ENCODE measurements around the gene MAGI2. TPM values are rescaled to one million over a fixed set of nuclear protein-coding genes. Genes with fewer than 3 reads are reported as not detected.
A peak's percentile ranks its signal among the peaks of the same experiment; 100 is the strongest.
"Not testable (repeated sequence)": the region's sequence is repeated elsewhere in the genome, so short reads cannot be mapped to it uniquely, and the experiment has no call there.

MAGI2 gene
- polyA plus RNA-seq, 10 donors: 3.9 to 8.2 (median 5.2) TPM

- DNase-seq: no peak
Measured at GRCh38 chr7:78367280-78367773, 1086.1 kb downstream of the MAGI2 start.

DNA sequence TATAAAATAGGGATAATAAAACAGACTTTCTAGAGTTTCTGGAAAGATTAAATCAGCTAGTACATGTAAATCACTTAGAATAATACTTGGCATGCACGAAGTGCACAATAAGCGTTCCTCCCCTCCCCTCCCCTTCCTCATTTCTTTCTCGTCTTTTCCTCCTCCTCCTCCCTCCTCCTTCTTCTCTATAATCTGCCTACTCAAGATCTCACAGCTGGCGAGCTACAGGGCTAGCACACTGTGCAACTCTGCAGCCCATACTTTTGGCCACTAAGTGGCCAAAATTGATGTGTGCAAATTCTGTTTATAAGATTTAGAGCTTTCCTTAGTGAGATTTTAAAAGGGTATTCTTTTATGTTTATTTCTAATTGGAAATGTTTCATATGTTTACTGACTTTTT lies 1089.6 kb downstream of the MAGI2 start:
- no peak for DNase-seq

- no peak for DNase-seq
Measured at GRCh38 chr7:78359836-78360235, 1093.6 kb downstream of the MAGI2 start.

GRCh38 chr7:78357709-78358108 lies 1095.8 kb downstream of the MAGI2 start:
- DNase-seq: no peak

DNA sequence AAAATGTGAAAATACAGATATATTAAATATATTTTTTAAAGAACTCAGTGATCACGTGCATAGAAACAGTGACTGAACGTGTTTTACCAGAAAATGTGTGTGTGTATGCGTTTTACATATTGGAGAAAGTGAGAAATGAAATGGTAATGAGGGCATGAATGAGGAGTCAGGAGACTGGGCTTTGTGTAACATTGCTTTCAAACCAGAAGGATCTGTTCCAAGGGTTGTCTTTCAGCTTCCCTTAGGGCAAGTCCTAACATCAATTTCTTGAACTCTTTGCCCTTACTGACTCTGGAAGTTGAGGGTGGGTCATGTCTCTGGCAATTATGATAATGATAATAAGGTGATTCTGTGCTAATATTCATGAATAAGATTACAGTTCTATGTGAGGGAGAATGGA lies 1097.6 kb downstream of the MAGI2 start:
- no peak for DNase-seq

- DNase-seq: no peak
Measured at GRCh38 chr7:78350926-78351325, 1102.5 kb downstream of the MAGI2 start.

DNA sequence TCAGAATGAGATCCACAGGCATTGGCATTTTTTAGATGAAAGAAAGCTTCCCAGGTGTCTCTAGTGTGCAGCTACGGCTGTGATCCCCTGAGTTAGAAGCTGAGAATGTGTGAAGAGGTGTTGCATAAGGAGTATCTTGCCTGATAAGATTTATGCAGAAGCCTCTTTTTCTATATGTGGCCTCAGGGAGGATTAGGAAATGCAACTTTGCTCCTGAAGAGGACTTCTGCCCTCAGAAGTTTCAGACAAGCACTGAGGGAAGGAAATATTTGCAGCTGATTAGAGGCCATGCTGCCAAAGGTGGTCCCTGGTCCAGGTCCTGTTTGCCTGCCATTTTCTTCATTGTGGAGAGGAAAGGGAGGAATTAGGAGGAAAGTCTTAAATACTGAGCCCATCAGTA lies 1103.1 kb downstream of the MAGI2 start:
- no peak for DNase-seq

- no peak for DNase-seq
Measured at GRCh38 chr7:78346827-78347226, 1106.6 kb downstream of the MAGI2 start.

- no peak for DNase-seq
Measured at GRCh38 chr7:78345979-78346378, 1107.5 kb downstream of the MAGI2 start.

DNA sequence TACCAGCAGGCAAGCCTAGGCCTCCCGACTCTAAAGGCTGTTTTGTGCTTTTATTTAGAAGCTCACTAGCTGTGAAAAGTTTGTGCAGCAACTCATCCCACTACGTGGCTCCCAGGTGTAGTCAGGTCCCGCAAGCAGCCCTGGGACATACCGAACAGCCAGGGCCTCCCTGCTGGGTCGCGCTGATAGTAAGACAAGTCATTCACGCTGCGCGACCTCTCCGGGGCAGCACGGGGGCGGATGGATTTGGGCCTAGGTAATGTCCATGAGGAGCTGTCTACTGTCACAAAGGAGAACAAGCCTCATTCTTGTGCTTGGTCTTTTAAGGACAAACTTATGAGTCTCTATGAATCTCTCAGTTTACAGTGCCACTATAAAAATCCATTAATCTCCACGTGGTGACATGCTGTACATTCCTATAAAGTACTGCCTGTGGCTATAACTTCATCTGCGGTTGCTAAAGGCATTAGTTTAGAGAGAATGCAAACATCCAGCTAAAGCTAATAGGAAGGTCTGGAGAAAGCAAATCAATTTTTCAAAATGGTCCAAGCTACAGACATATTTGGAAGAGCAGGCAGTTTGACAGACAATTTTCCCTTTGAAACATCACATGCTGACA lies 1108.1 kb downstream of the MAGI2 start:
- no peak for DNase-seq

GRCh38 chr7:78334426-78334825 lies 1119.0 kb downstream of the MAGI2 start:
- DNase-seq: no peak

GRCh38 chr7:78333530-78334425 lies 1119.7 kb downstream of the MAGI2 start:
- DNase-seq: no peak

DNA sequence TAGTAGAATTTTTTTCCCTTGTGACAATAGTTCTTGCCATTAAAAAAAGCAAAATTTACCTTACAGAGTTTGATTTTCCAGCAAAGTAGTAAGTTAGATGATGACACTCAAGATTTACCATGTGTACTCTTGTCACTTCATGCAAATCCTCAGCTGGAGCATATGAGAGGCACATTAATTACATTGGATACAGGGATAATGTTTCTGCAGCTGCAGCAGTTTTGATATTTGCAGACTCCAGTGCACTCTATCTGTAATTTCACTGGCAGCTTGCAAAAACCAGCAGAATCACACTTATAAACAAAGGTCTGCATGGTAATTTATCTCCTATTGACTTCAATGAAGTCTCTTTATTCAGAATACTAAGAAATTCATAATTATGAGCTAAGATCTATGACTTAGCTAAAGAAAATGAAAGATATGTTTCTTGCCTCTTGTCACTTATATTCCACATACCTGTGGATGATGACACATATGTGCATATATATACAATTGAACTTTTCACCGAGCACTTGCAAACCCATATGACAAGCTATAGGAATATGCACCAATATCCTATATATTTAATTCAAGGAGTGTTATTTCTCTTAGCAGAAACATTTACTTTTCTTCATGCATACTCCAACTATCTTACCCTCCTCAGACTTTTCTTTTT lies 1124.3 kb downstream of the MAGI2 start:
- peak in 1 of 3 donors; percentile 50 for DNase-seq

DNA sequence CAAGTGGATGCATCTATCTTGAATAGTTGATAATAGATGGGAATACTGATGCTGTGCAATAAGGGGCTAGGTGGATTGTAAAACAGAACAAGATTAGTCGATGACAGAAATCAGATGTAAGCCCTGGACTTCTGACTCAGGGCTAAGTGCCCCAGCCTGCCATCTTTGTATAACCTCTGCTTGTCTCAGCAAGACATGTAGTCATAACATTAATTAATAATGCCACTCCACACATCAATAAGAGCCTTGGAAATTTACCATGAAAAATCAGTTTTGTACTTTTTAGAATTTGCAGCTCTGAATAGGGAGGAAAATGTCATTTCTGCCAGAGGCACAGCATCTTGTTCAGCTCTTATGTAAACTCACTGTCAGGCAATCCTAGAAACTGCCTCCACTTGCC lies 1125.7 kb downstream of the MAGI2 start:
- no peak for DNase-seq

DNA sequence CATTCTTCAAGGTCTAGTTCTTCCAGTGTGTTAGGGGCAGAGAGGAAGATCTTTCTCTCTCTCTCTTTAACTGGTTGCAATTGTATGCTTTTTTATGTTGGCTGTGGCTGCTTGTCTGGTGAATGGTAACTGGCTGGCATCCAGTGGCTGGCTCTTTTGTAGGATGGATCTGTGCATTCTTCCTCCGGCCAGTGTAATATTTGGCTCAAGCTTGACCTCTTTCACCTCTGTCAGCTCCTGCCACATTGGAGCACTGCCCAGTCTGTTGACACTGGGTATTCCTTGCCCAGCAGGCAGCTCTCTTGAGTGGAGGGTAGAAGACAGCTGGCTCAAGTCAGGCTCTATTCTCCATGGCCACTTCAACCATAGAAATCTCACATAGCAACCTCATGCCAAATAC lies 1126.6 kb downstream of the MAGI2 start:
- DNase-seq: peak; percentile 27 to 61 (median 38)

DNA sequence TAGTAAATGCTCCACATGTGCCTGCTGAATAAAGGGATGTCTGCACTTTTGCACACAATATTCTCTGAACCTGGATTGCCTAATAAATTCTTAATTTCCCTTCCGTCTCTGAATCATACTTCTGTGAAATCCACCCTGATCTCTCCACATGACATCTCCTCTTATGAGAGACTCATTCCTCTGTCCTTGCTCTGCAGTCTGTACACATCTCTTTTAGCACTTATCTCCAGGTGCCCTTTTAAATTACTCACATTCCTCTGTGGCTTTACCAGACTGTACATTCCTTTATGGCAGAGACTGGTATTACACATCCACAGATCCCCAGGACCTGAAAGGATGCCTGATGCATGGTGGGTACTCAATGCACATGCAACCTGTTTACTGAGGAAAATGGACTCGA lies 1127.3 kb downstream of the MAGI2 start:
- DNase-seq: peak in 1 of 3 donors; percentile 31

- DNase-seq: no peak
Measured at GRCh38 chr7:78323118-78323517, 1130.3 kb downstream of the MAGI2 start.

DNA sequence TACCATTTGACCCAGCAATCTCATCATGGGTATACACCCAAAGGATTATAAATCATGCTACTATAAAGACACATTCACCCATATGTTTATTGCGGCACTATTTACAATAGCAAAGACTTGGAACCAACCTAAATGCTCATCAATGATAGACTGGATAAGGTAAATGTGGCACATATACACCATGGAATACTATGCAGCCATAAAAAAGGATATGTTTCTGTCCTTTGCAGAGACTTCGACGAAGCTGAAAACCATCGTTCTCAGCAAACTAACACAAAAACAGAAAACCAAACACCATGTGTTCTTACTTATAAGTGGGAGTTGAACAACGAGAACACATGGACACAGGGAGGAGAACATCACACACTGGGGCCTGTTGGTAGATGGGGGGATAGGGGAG lies 1131.2 kb downstream of the MAGI2 start:
- DNase-seq: not testable (repeated sequence)

- DNase-seq: no peak
Measured at GRCh38 chr7:78317371-78317770, 1136.1 kb downstream of the MAGI2 start.

DNA sequence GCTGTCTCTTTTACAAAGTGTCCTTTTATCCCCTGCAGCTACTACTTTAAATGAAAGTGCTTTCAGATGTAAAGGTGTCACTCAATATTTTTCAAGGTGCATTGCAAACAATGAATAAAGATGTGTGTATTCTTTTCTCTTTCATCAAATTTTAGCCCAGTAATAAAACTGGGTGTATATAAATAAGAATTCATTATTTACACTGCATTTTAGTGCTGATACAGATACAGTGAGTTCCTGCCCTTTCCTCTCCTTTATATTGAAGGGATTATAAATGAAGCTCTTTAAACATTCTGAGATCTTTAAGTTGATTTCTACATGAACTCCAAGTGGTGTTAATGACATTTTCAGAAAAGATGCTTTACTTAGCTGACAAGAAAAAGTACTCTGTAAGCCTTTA lies 1137.4 kb downstream of the MAGI2 start:
- no peak for DNase-seq

- no peak for DNase-seq
Measured at GRCh38 chr7:78315119-78315518, 1138.3 kb downstream of the MAGI2 start.

GRCh38 chr7:78311181-78311580 lies 1142.3 kb downstream of the MAGI2 start:
- DNase-seq: no peak

DNA sequence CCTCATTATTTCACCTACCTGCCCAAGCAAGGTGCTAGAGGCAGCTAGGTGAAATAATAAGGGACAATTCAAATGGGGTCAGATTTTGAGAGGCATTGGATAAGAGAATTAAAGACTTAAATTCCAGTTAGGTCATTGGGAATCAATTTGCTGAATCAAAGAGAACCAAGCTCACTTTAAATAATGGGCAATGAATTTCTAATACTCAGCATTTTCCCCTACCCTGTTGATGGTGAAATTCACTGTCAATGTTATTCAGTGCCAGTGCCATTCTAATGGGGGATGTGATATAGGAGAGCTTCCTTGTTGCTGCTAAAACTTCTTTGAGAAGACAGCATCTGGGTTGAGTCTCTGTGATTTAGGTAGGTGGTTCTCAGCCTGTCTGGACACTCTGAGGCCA lies 1145.6 kb downstream of the MAGI2 start:
- no peak for DNase-seq
